Erythroblast (primary cell): ENCODE results near the gene RNF151.
A peak's percentile ranks its signal among the peaks of the same experiment; 100 is the strongest.

Source experiments
- GATA1 ChIP-seq: IDR thresholded peaks from 2 replicates; pipeline ENCODE4 v1.6.1; 2011; ENCODE audit warnings: low read depth, mild to moderate bottlenecking, control low read depth, low read length, moderate library complexity
- POLR2A ChIP-seq: IDR thresholded peaks from 2 replicates; pipeline ENCODE4 v1.6.1; 2011; ENCODE audit warnings: mild to moderate bottlenecking, low read length

DNA sequence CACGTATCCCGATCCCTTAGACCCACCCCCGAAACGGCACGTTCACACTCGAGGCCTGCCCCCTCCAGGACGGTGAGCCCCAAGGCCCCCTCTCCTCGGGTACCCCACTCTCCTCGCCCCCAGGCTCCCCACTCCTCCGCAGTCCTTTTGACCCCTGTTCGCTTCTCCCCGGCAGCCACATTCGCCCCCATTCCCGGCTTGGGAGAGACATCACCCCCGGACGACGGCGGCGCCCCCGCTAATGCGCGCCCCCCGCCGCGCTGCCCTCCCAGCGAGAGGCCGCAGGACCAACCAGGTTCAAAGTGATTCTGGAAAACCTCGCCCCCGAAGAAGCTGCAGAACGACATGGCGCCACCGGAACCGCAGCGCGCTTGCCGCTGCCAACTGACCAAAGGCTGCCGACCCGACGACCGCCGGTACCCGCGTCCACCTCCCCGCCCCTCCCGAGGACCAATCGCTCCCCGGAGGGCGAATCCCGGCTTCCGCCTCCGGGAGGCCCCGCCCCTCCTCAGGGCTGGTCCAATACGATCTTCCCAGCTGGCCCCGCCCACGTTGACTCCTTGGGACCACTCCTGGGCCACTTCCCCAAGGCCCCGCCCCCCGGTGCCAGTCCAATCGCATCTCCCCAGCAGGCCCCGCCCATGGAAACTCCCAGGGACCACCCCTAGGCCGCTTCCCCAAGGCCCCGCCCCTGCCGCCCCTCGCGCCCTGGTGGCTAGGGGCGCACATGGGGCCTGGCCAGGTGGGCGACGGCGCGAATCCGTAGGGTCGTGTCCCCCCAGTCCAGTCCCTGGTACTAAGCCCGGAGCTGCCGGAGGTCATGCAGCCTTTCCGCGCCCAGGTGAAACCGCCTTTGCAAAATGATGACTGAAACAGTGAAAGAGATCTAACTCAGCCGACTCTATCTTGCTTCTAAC is 23.6 kb upstream of the RNF151 start, which contains the start of gene MSRB1:
- TF ChIP-seq POLR2A (peak; percentile 64), GATA1 (no peak)
